Measurements from ENCODE around the gene GYG2.
"Not testable (repeated sequence)": the region's sequence is repeated elsewhere in the genome, so short reads cannot be mapped to it uniquely, and the experiment has no call there.

GYG2 gene

DNA sequence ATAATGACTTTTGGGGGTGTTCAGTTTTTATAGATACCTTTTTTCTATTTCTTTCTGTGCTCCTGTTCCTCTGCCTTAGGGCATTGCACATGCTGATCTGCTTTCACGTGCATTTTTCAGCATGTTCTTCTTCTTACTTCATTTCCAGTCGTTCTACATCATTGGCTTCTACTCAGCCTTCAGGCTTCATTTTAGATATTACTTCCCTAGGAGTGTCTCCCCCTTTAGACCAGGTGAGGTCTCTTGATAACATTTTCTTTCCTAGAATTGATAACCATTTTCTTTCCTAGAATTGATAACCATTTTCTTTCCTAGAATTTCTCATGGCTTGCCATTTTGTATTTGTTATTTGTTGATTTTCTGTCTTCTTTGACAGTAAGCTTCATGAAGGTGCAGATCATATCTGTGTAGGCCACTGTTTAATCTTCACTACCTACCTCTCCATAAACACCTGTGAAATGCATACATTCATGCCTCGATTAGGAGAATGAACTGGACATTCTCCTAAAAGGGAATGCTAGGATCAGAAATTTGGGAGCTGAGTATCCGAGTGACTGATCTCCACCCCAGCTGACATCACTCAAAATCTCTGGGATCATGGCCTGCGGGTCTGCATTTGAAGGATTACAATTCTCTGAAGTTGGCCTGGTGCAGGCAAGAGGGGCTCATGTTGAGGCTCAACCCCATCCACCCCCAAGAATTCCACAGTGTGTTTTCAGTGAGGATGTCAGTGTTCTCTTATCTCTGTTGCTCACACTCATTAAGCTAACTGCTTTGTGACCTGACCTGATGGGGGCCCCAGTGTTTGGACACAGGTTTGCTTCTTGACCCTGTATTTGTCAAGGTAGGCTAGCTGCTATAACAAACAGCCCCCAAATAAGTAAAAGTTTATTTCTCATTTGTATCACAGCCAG, 45.7 kb downstream of the GYG2 start:
- DNase-seq = no peak

- DNase-seq = no peak
Observed at GRCh38 chrX:2875136-2875481, 46.4 kb downstream of the GYG2 start.

DNA sequence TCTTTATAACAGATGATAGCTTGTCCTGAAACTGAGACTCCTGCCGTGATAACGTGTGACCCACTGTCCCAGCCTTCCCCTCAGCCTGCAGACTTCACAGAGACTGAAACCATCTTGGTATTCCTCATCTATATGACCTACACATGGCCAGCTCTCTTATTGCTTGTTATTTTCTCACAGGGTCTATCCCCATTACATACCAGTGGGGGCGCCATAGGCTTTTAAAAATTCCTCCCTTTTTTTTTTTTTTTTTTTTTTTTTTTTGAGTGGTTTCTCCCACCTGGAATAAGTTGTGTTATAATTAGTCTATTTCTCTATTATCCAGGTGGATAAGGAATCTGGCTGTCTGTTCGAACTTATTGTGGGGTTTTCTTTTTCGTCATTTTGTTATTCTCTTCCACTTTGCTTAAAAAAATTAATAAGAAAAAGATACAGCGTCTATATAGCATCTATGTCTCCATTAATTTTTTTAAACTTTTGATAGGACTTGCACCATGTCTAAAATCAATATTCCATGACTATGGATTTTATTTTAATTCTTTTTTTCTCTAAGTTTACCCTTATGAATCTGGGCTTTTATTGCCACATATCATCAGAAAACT, 47.2 kb downstream of the GYG2 start:
- peak; percentile 9 for DNase-seq

GRCh38 chrX:2878563-2878962, 49.8 kb downstream of the GYG2 start:
- DNase-seq = no peak

DNA sequence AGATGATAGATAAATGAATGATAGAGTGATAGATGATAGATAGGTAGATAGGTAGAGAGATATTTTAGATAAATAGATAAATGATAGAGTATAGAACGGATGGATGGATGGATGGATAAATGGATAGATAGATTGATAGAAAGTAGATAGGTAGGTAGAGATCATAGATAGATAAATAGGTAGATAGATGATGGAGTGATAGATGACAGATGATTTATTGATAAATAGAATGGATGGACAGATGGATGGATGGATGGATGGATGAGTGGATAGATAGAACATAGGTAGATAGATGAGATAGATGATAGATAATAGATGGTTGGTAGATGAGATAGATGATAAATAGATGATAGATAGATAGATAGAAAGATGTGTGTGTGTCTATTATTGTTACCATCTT, 50.9 kb downstream of the GYG2 start:
- DNase-seq = no peak

- DNase-seq = no peak
Observed at GRCh38 chrX:2883770-2884169, 55.0 kb downstream of the GYG2 start.

- DNase-seq = no peak
Observed at GRCh38 chrX:2888309-2888708, 59.6 kb downstream of the GYG2 start.

- DNase-seq = no peak
Observed at GRCh38 chrX:2889045-2889605, 60.4 kb downstream of the GYG2 start.

DNA sequence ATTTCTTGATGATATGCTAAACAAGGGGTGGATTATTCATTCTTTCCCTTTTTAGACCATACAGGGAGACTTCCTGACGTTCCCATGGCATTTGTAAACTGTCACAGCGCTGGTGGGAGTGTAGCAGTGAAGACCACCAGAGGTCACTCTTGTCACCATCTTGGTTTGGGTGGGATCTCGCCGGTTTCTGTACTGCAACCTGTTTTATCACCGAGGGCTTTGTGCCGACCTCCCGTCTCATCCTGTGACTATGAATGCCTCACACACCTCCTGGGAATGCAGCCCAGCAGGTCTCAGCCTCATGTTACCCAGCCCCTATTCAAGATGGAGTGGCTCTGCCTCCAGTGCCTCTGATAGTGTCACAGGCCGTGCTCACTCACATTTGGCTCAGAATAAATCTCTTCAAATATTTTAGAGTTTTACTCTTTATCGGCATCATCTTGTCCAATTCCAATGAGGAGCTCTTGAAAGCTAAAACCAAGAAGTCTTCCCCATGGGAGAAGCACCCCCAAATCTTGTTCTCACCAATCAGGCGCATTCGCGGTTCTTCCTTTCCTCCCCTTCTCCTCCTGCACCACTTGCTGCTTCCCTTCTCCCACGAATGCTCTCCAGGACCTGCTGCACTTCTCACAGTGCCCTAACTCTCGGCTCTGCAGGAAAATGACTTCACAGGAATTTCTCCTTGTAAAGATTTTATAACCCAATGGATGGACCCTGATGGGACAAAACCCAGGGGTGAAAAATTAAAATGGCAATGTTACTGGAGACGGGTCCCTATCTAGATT, 61.2 kb downstream of the GYG2 start:
- DNase-seq = peak; percentile 28

DNA sequence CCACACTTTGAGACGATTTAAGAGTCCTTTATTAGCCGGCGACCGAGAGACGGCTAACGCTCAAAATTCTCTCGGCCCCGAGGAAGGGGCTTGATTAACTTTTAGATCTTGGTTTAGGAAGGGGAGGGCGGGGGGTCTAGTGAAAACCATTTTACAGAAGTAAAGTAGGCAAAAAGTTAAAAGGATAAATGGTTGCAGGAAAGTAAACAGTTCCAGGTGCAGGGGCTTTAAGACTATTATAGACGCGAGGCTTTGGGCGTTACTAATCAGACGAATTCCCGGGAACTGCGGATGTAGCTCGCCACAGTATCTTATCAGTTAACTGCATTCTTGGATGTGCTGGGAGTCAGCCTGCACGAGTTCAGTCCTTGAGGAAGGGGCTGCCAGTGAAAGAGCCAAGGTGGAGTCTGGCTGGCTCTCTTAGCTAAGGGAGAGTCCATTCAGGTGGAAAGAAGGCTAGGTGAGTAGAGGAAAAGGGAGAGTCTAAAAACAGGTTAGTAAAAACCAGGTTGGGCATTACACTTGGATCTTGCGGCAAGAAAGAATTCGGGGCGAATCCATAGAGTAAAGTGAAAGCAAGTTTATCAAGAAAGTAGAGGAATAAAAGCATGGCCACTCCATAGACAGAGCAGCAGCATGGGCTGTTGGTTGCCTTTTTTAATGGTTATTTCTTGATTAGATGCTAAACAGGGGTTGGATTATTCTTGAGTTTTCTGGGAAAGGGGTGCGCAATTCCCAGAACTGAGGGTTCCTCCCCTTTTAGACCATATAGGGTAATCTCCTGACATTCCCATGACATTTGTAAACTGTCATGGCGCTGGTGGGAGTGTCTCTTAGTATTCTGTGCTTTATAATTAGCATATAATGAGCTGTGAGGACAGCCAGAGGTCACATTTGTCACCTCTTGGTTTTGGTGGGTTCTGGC, 62.1 kb downstream of the GYG2 start:
- not testable (repeated sequence) for DNase-seq

GRCh38 chrX:2892816-2893215, 64.1 kb downstream of the GYG2 start:
- DNase-seq = no peak

GRCh38 chrX:2894885-2895292, 66.2 kb downstream of the GYG2 start:
- DNase-seq = peak; percentile 26

- DNase-seq = no peak
Observed at GRCh38 chrX:2897311-2897689, 68.6 kb downstream of the GYG2 start.

DNA sequence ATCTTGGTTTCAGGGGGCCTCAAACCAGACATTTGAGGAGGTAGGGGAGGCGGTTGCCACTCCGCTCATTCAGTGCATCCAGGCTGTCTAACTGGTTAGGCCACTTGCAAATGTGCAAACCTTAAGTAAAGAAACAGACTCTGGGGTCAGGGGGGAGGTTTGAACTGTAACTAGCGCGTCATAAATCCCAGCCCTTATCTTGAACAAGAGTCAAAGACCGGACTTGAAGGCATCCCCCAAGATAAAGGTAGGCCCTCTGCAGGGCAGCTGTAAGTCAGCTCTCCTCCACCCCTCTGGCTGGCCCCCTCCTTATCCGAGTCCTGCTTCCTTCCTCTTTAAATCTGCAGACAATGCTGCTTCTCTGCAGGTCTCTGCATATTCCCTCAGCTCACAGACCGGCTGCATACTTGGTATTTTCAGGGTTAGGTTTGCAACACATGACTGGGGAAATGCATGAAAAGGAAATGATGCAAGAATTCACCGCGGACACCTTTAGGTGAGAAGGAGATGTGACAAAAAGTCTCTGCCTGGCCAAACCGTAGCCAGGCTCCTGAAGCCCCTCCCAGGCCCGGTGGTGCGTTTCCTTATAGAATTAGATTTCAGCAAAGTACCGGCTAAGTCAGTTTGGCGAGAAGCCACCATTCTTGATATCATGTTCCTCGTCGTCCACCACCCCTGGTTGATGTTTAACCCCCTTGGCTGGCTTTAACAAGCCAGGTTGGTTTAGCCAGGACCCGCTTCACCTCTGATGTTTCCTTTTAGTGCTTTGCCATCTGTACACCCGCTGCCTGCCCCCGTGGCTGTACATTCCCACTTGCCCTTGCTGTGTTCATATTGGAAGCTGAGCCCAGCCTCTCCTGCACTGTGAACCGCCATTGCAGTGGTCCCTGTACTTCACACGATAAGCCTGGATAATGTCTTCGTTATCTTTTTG, 69.2 kb downstream of the GYG2 start:
- DNase-seq = not testable (repeated sequence)

GRCh38 chrX:2898846-2899512, 70.2 kb downstream of the GYG2 start:
- no peak for DNase-seq

- no peak for DNase-seq
Observed at GRCh38 chrX:2901367-2902036, 72.8 kb downstream of the GYG2 start.

DNA sequence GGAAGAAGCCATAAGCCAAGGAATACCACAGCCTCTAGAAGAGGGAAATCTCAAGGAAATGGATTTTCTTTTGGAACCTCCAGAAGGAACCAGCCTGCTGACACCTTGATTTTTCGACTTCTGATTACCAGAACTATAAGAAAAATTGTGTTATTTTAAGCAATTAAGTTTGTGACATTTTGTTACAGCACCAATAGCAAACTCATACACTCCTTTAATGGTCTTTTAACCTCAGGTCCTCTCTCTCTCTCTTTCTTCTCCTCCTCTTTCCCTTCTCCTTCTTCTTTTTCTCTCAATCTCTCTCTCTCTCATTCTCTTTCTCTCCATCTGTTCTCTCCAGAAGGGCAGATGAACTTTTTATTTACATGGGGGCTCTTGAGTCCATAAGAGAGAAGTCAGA, 74.1 kb downstream of the GYG2 start:
- DNase-seq = no peak

- DNase-seq = no peak
Observed at GRCh38 chrX:2903366-2903765, 74.6 kb downstream of the GYG2 start.

- no peak for DNase-seq
Observed at GRCh38 chrX:2907295-2907694, 78.6 kb downstream of the GYG2 start.

DNA sequence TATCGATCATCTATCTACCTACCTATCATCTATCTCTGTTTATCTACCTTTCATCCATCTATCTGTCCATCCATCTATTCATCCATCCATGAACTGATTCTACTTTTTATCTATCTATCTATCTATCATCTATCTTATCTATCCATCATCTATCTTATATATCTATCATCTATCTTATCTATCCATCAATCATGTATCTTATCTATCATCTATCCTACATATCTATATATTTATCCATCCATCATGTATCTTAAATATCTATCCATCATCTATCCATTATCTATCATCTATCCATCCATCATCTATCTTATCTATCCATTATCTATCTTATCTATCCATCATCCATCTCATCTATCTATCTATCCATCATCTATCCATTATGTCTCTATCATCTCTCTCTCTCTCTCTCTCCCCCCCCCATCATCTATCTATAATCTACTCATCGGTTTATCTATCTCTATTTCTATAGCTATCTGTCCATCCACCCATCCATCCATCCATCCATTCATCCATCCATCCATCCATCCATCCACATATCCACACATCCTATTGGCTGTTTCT, 79.5 kb downstream of the GYG2 start:
- no peak for DNase-seq

Measured in fibroblast of skin of right biceps (primary cell).